Omental fat pad (tissue), 4 donors: ENCODE results near the gene SMC1A. TPM values are rescaled to one million over a fixed set of nuclear protein-coding genes. Genes with fewer than 3 reads are reported as not detected.

ENCODE experiments used
- ATAC-seq: fragments of 150-250 bp; one replicate; pipeline ENCODE4 v1.9.1; 2016; ENCODE audit warnings: mild to moderate bottlenecking, moderate library complexity; ENCODE audit not compliant: low FRiP score
- DNase-seq: peaks from one replicate; pipeline ENCODE4 v3.0.0-alpha.2; 2019; ENCODE audit warnings: low spot score
- CTCF ChIP-seq, 3 donors: fragments of 450-650 bp; IDR thresholded peaks; one replicate each; pipeline ENCODE4 v1.5.1; 2016 to 2017; ENCODE audit warnings: antibody characterized with exemption in 3 of 3, mild to moderate bottlenecking in 3 of 3, moderate library complexity in 2 of 3
- small RNA-seq: library from RNA; depleted of rRNA; stranded (forward); fragments of <200 nt; gene quantifications from one replicate; pipeline ENCODE3, GENCODE V24; 2016
- total RNA-seq, 4 donors: library from RNA; depleted of rRNA; stranded (reverse); fragments of >200 nt; gene quantifications; one replicate each; pipeline ENCODE4 v1.1.0, GENCODE V29; 2016

SMC1A gene
- total RNA-seq, 4 donors from 2014 or later: 29.1 to 38.1 (median 29.7) TPM

- ATAC-seq (no peak), DNase-seq (no peak)
- TF ChIP-seq CTCF (IDR thresholded peaks at IDR 0.05): no peak
These were observed 97.7 kb downstream of the SMC1A start for GRCh38 chrX:53324803-53325202.

Small RNA genes within 50 kb of the gene (small RNA-seq; reads per million reads assigned to genes)
- not detected for gene AC245102.2
- gene MIR6857: not detected
- not detected for gene RF00019
- gene VTRNA3-1P: not detected

Other genes with a start within 250 kb of the SMC1A start
- 100 to 1,000 TPM in 2 of 4 donors, 10 to 100 TPM in 2; 74.9 to 101 (median 93.1) TPM for gene KDM5C, start 197.4 kb downstream of the SMC1A start, total RNA-seq
- 10 to 100 TPM; 12.2 to 14.8 (median 14.0) TPM for gene IQSEC2, start 141.1 kb downstream of the SMC1A start, total RNA-seq
- 1 to 10 TPM in 1 of 4 donors, under 1 TPM in 2, not detected in 1; 0.38 to 1.9 (median 0.74) TPM for gene RIBC1, start 219 bp upstream of the SMC1A start, total RNA-seq
- gene HSD17B10, start 11.7 kb upstream of the SMC1A start, total RNA-seq: 10 to 100 TPM; 69.7 to 92.0 (median 80.7) TPM